GM04504 (cell line): Measurements from ENCODE around the gene SMCHD1.

ENCODE experiments used
- DNase-seq: peaks from one replicate; pipeline ENCODE4 v3.0.0-alpha.2; 2012; ENCODE audit warnings: low read depth

Gene SMCHD1

DNA sequence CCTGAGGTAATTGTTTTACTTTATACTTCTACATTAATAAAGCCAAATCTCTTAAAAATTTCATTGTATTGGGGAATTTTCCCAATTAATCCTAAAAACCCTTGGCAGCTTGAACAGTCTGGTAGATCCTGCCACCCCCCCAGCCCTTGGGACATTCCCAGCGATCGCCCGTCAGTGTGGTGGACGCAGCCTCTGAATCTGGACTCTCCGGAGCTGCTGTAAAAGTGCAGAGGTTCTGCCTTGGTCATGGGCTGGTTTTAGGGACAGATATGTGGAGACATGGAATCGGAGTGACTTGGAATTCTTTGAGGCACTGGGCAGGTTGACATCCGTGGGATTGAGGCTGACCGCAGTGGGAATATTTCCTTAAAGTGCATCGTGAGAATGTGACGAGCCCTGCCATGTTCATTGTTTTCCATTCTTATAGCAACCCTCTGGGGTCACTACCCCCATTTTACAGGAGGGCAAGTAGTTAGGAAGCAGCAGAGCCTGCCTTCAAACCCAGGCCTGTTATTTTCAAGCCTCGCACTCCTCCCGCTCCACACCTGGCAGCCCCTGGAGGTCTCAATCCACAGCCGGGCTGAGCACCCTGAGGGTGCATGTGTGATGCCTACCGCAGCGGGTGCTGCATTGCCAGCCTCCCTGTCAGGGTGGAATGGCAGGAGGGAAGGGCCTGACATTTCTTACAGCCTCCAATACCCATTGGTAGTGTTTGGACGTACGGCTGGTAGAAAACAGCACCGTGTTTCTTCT, 197.8 kb downstream of the SMCHD1 start:
- DNase-seq, result no peak

DNA sequence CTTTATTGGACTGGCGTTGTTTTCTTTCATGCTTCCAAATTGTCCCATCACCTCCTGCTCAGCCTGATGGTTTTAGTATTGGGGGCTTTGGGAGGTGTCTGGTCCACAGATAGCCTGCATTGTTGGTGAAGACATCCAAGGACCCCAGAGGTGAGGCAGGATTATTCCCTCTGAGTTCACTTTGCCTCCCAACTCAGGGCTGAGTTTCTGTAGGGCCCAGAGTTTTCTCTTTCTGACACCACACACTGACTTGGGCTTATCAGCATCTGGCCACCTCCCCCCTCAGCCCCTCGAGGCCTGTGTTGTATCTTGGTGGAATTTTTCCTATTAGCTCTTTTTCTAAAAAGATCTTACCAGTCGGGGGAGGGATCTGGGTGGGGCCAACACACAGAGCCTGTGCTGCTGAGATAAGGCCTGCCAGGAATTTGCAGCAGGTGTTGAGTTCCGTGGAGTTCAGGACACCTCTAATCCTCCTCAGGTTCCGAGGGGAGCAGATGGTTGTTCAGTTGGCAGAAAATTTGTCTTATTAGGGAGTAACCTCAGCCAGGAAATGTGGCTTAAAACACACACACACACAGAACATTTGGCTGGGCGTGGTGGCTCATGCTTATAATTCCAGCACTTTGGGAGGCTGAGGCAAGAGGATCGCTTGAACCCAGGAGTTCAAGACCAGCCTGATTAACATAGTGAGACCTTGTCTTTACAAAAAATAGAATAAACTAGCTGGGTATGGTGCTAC, 198.6 kb downstream of the SMCHD1 start:
- DNase-seq, result no peak
